Effector memory CD4-positive, alpha-beta T cell (primary cell): ENCODE data around the gene FBLN1.

Source experiments
- DNase-seq, 3 donors: peaks; one replicate each; pipeline ENCODE4 v3.0.0-alpha.2; 2020
- H3K27ac ChIP-seq: 2 replicates; pipeline ENCODE4 v1.7.0; 2013; ENCODE audit warnings: mild to moderate bottlenecking, low read length, moderate library complexity; ENCODE audit not compliant: insufficient read depth, poor library complexity, severe bottlenecking
- H3K27me3 ChIP-seq: replicated peaks from 2 replicates; pipeline ENCODE4 v1.7.0; 2013; ENCODE audit warnings: mild to moderate bottlenecking, low read length; ENCODE audit not compliant: insufficient read depth, control insufficient read depth, poor library complexity, severe bottlenecking
- H3K36me3 ChIP-seq: 2 replicates; pipeline ENCODE4 v1.7.0; 2013; ENCODE audit warnings: mild to moderate bottlenecking, low read length, moderate library complexity; ENCODE audit not compliant: control insufficient read depth, insufficient read depth
- H3K4me1 ChIP-seq: 2 replicates; pipeline ENCODE4 v1.7.0; 2013; ENCODE audit warnings: low read length, mild to moderate bottlenecking; ENCODE audit not compliant: control insufficient read depth, insufficient read depth, poor library complexity, severe bottlenecking
- H3K4me3 ChIP-seq: 2 replicates; pipeline ENCODE4 v1.7.0; 2013; ENCODE audit warnings: low read length, low read depth, mild to moderate bottlenecking; ENCODE audit not compliant: insufficient read depth, poor library complexity, severe bottlenecking
- H3K9me3 ChIP-seq: 2 replicates; pipeline ENCODE4 v1.7.0; 2013; ENCODE audit warnings: mild to moderate bottlenecking, low read length, moderate library complexity; ENCODE audit not compliant: control insufficient read depth

Gene FBLN1

GRCh38 chr22:45511847-45512261 lies 9.2 kb downstream of the FBLN1 start:
- Histone ChIP-seq H3K36me3 (no peaks in the 10 kb centered on the region), H3K9me3 (no peaks in the 10 kb centered on the region), H3K27me3 (no peaks in the 10 kb centered on the region), H3K27ac (no peak overlapping the region), H3K4me1 (no peaks in the 10 kb centered on the region), H3K4me3 (no peak overlapping the region)
- no peak for DNase-seq

- Histone ChIP-seq H3K4me1 (no peaks in the 10 kb centered on the region), H3K27ac (no peak overlapping the region), H3K4me3 (no peak overlapping the region)
Measured at GRCh38 chr22:45512363-45512762, 9.7 kb downstream of the FBLN1 start.

GRCh38 chr22:45515676-45516075 lies 13.0 kb downstream of the FBLN1 start:
- no peak overlapping the region for H3K27ac ChIP-seq
- H3K4me3 ChIP-seq, result no peak overlapping the region
- peaks cover 3% of the 10 kb centered on the region for H3K27me3 ChIP-seq
- H3K36me3 ChIP-seq, result no peaks in the 10 kb centered on the region
- DNase-seq, result no peak
- no peaks in the 10 kb centered on the region for H3K4me1 ChIP-seq
- H3K9me3 ChIP-seq, result no peaks in the 10 kb centered on the region

More at GRCh38 chr22:45512363-45512762, 9.7 kb downstream of the FBLN1 start:
- H3K36me3 ChIP-seq, result no peaks in the 10 kb centered on the region
- H3K9me3 ChIP-seq, result no peaks in the 10 kb centered on the region
- DNase-seq, result no peak
- H3K27me3 ChIP-seq, result peaks cover 3% of the 10 kb centered on the region

- Histone ChIP-seq H3K4me3 (no peak overlapping the region), H3K4me1 (no peaks in the 10 kb centered on the region), H3K27me3 (peaks cover 3% of the 10 kb centered on the region), H3K27ac (no peak overlapping the region), H3K9me3 (no peaks in the 10 kb centered on the region), H3K36me3 (no peaks in the 10 kb centered on the region)
- DNase-seq, result no peak
Measured at GRCh38 chr22:45516163-45516562, 13.5 kb downstream of the FBLN1 start.

GRCh38 chr22:45516923-45517675 lies 14.4 kb downstream of the FBLN1 start:
- DNase-seq, result no peak
- H3K9me3 ChIP-seq, result no peaks in the 10 kb centered on the region
- no peak overlapping the region for H3K4me3 ChIP-seq
- H3K27ac ChIP-seq, result no peak overlapping the region
- H3K36me3 ChIP-seq, result no peaks in the 10 kb centered on the region
- peaks cover 3% of the 10 kb centered on the region for H3K27me3 ChIP-seq
- H3K4me1 ChIP-seq, result no peaks in the 10 kb centered on the region

GRCh38 chr22:45518136-45518535 lies 15.5 kb downstream of the FBLN1 start:
- Histone ChIP-seq H3K27me3 (peaks cover 3% of the 10 kb centered on the region), H3K4me3 (no peak overlapping the region), H3K9me3 (no peaks in the 10 kb centered on the region), H3K27ac (no peak overlapping the region), H3K36me3 (no peaks in the 10 kb centered on the region), H3K4me1 (no peaks in the 10 kb centered on the region)
- no peak for DNase-seq

GRCh38 chr22:45518580-45518991 lies 15.9 kb downstream of the FBLN1 start:
- Histone ChIP-seq H3K27me3 (peaks cover 3% of the 10 kb centered on the region), H3K4me3 (no peak overlapping the region), H3K9me3 (no peaks in the 10 kb centered on the region), H3K4me1 (no peaks in the 10 kb centered on the region), H3K27ac (no peak overlapping the region), H3K36me3 (no peaks in the 10 kb centered on the region)
- no peak for DNase-seq

GRCh38 chr22:45521178-45521577 lies 18.5 kb downstream of the FBLN1 start:
- Histone ChIP-seq H3K9me3 (no peaks in the 10 kb centered on the region), H3K4me3 (no peak overlapping the region), H3K36me3 (no peaks in the 10 kb centered on the region), H3K27me3 (peaks cover 3% of the 10 kb centered on the region), H3K27ac (no peak overlapping the region), H3K4me1 (no peaks in the 10 kb centered on the region)
- no peak for DNase-seq

- Histone ChIP-seq H3K27me3 (no peaks in the 10 kb centered on the region), H3K9me3 (no peaks in the 10 kb centered on the region), H3K4me1 (no peaks in the 10 kb centered on the region), H3K36me3 (no peaks in the 10 kb centered on the region), H3K27ac (no peak overlapping the region), H3K4me3 (no peak overlapping the region)
- DNase-seq, result no peak
Measured at GRCh38 chr22:45522462-45522861, 19.8 kb downstream of the FBLN1 start.

- Histone ChIP-seq H3K4me3 (no peak overlapping the region), H3K4me1 (no peaks in the 10 kb centered on the region), H3K36me3 (no peaks in the 10 kb centered on the region), H3K9me3 (no peaks in the 10 kb centered on the region), H3K27ac (no peak overlapping the region), H3K27me3 (no peaks in the 10 kb centered on the region)
- no peak for DNase-seq
Measured at GRCh38 chr22:45524157-45524556, 21.5 kb downstream of the FBLN1 start.
